K562 (cell line): Measurements from ENCODE around the gene CRLF1. TPM values are rescaled to one million over a fixed set of nuclear protein-coding genes. Genes with fewer than 3 reads are reported as not detected.
A peak's percentile ranks its signal among the peaks of the same experiment; 100 is the strongest.

ENCODE experiments used
- ATAC-seq: fragments of 200-7000 bp; cut with Tn5 transposase; 3 replicates; pipeline ENCODE4 v1.9.1; 2020; ENCODE audit warnings: moderate library complexity
- BruUV-seq: library from RNA; stranded (reverse); fragments of 400-500 nt; replicated peaks from 2 replicates; lab custom pipeline; 2021; lab: Mats Ljungman, UMichigan
- CTCF ChIA-PET: fragments of 300-600 bp; formaldehyde crosslinking; extraction: SDS; loops from one replicate; lab custom pipeline; 2021; ENCODE audit warnings: low intra/inter-chr PET ratio; lab: Yijun Ruan, JAX
- POLR2A ChIA-PET: fragments of 300-600, 350-650 bp; sonication (Branson Sonifier 250); formaldehyde crosslinking; extraction: SDS; loops from one replicate; lab custom pipeline; 2021; ENCODE audit warnings: antibody characterized with exemption, inconsistent platforms; lab: Yijun Ruan, JAX
- DNase-seq, 4 experiments: peaks; one replicate each; pipeline versions ENCODE4 v3.0.0 to v3.0.0-alpha.2; 2011 to 2018; ENCODE audit warnings: low spot score in 3 of 4, mixed read lengths in 3 of 4; ENCODE audit errors: extremely low read depth in 1 of 4
- FAIRE-seq: peaks from 2 replicates; lab custom pipeline; 2011; peaks lifted over from hg19 to GRCh38; lab: Jason Lieb, UNC
- H2AFZ ChIP-seq: 2 replicates; pipeline ENCODE4 v1.6.0; 2011; ENCODE audit warnings: low read depth, low read length, control low read depth, inconsistent platforms
- H3K27ac ChIP-seq: fragments of 200-600 bp; 3 replicates; pipeline ENCODE4 v1.8.0; 2011; ENCODE audit warnings: low read depth, mild to moderate bottlenecking, control low read depth, inconsistent platforms, low read length, moderate library complexity, mixed read lengths; ENCODE audit errors: extremely low read depth
- H3K27me3 ChIP-seq, 2 experiments: fragments of 300-600 bp in 1 of 2; 2 replicates in 1 of 2; 3 replicates in 1 of 2; pipeline versions ENCODE4 v1.6.0 to v1.8.0; 2011; ENCODE audit warnings: inconsistent platforms in 2 of 2, low read length in 2 of 2, mild to moderate bottlenecking in 1 of 2, mixed read lengths in 1 of 2, moderate library complexity in 1 of 2; ENCODE audit not compliant: control insufficient read depth in 2 of 2, insufficient read depth in 2 of 2
- H3K36me3 ChIP-seq: fragments of 300-600 bp; 3 replicates; pipeline ENCODE4 v1.8.0; 2011; ENCODE audit warnings: mild to moderate bottlenecking, low read length, inconsistent platforms; ENCODE audit not compliant: control insufficient read depth, insufficient read depth
- H3K4me1 ChIP-seq, 2 experiments: fragments of 200-600 bp in 1 of 2; replicated peaks in 1 of 2; 2 replicates in 1 of 2; 3 replicates in 1 of 2; pipeline versions ENCODE4 v1.5.1 to v1.8.0; 2011; ENCODE audit warnings: inconsistent platforms in 2 of 2, low read length in 2 of 2, mild to moderate bottlenecking in 1 of 2, mixed read lengths in 1 of 2, moderate library complexity in 1 of 2; ENCODE audit not compliant: control insufficient read depth in 2 of 2, insufficient read depth in 2 of 2
- H3K4me2 ChIP-seq: 2 replicates; pipeline ENCODE4 v1.6.1; 2011; ENCODE audit warnings: low read length, control low read depth, inconsistent platforms, mixed read lengths; ENCODE audit not compliant: insufficient read depth
- H3K4me3 ChIP-seq: fragments of 200-600 bp; sonication (generic), shearing (Covaris generic); 2 replicates; pipeline ENCODE4 v1.5.1; 2016; ENCODE audit warnings: control low read depth, inconsistent platforms
- H3K79me2 ChIP-seq: fragments of 200-600 bp; 3 replicates; pipeline ENCODE4 v1.8.0; 2011; ENCODE audit warnings: low read length, inconsistent platforms; ENCODE audit not compliant: control insufficient read depth, insufficient read depth
- H3K9ac ChIP-seq, 2 experiments: 2 replicates each; pipeline versions ENCODE4 v1.6.0 to v1.6.1; 2011; ENCODE audit warnings: low read depth in 2 of 2, low read length in 2 of 2, control low read depth in 1 of 2, inconsistent platforms in 1 of 2, mild to moderate bottlenecking in 1 of 2, mixed read lengths in 1 of 2; ENCODE audit not compliant: insufficient read depth in 1 of 2
- H3K9me1 ChIP-seq: one replicate; pipeline ENCODE4 v1.6.0; 2011; ENCODE audit warnings: inconsistent platforms, mild to moderate bottlenecking, low read length, moderate library complexity; ENCODE audit not compliant: control insufficient read depth, insufficient read depth
- H3K9me3 ChIP-seq: replicated peaks from 2 replicates; pipeline ENCODE4 v1.5.1; 2011; ENCODE audit warnings: low read depth, low read length, inconsistent platforms; ENCODE audit not compliant: control insufficient read depth, insufficient read depth
- H4K20me1 ChIP-seq: replicated peaks from 2 replicates; pipeline ENCODE4 v1.6.1; 2011; ENCODE audit warnings: low read length, inconsistent platforms, mixed read lengths; ENCODE audit not compliant: control insufficient read depth, insufficient read depth
- ADNP ChIP-seq: fragments of 200-800 bp; sonication (Bioruptor generic); IDR thresholded peaks from 2 replicates; pipeline ENCODE4 v1.6.1; 2016; ENCODE audit warnings: missing genetic modification characterization, missing compliant biosample characterization
- CREB1 ChIP-seq, 2 experiments: sonication (generic) in 1 of 2; formaldehyde crosslinking in 1 of 2; IDR thresholded peaks; 2 replicates each; pipeline versions ENCODE4 v1.6.1 to v1.8.0; 2012 to 2022; ENCODE audit warnings: inconsistent platforms in 1 of 2, mild to moderate bottlenecking in 1 of 2, missing genetic modification reagents in 1 of 2, moderate library complexity in 1 of 2
- E2F6 ChIP-seq, 2 experiments: IDR thresholded peaks; 2 replicates each; pipeline ENCODE4 v1.6.1; 2011; ENCODE audit warnings: borderline replicate concordance in 1 of 2, control low read depth in 1 of 2, low read depth in 1 of 2, low read length in 1 of 2, mild to moderate bottlenecking in 1 of 2, mixed read lengths in 1 of 2, moderate library complexity in 1 of 2; ENCODE audit not compliant: insufficient read depth in 1 of 2, insufficient read length in 1 of 2, poor library complexity in 1 of 2, severe bottlenecking in 1 of 2; ENCODE audit errors: extremely low read depth in 1 of 2
- LEF1 ChIP-seq: fragments of 450-650 bp; IDR thresholded peaks from 2 replicates; pipeline ENCODE4 v1.6.1; 2016; ENCODE audit warnings: mild to moderate bottlenecking
- MAZ ChIP-seq, 2 experiments: fragments of 450-650 bp in 1 of 2; sonication (generic) in 1 of 2; formaldehyde crosslinking; IDR thresholded peaks in 1 of 2; conservative IDR thresholded peaks in 1 of 2; 2 replicates each; pipeline versions ENCODE4 v1.4.0 to v1.5.0; 2020; ENCODE audit warnings: mild to moderate bottlenecking in 1 of 2, missing genetic modification reagents in 1 of 2
- MNT ChIP-seq, 2 experiments: fragments of 450-650 bp; conservative IDR thresholded peaks; 2 replicates each; pipeline ENCODE4 v1.6.1; 2017; ENCODE audit warnings: mild to moderate bottlenecking in 2 of 2, moderate library complexity in 2 of 2
- MTA1 ChIP-seq: fragments of 450-650 bp; IDR thresholded peaks from 2 replicates; pipeline ENCODE4 v1.6.1; 2017; ENCODE audit warnings: borderline replicate concordance
- NONO ChIP-seq, 2 experiments: fragments of 200-400 bp in 1 of 2; fragments of 450-650 bp in 1 of 2; formaldehyde crosslinking in 1 of 2; IDR thresholded peaks; 2 replicates each; pipeline ENCODE4 v1.6.1; 2017; ENCODE audit warnings: low read depth in 2 of 2, mild to moderate bottlenecking in 2 of 2, moderate library complexity in 2 of 2, low read length in 1 of 2
- NR2F6 ChIP-seq: fragments of 450-650 bp; formaldehyde crosslinking; IDR thresholded peaks from 2 replicates; pipeline ENCODE4 v1.4.0; 2020; ENCODE audit warnings: mild to moderate bottlenecking
- PHF20 ChIP-seq: fragments of 450-650 bp; IDR thresholded peaks from 2 replicates; pipeline ENCODE4 v1.6.1; 2018; ENCODE audit not compliant: partially characterized antibody
- PHF8 ChIP-seq: fragments of 200-600 bp; sonication (generic); IDR thresholded peaks from 2 replicates; pipeline ENCODE4 v1.6.1; 2012; ENCODE audit warnings: mixed run types, mild to moderate bottlenecking, inconsistent platforms, low read length, moderate library complexity, borderline replicate concordance
- RB1 ChIP-seq: fragments of 450-650 bp; IDR thresholded peaks from 2 replicates; pipeline ENCODE4 v1.6.1; 2017; ENCODE audit warnings: low read depth, mild to moderate bottlenecking
- RBBP5 ChIP-seq: fragments of 200-600 bp; sonication (generic); IDR thresholded peaks from 2 replicates; pipeline ENCODE4 v1.6.1; 2012; ENCODE audit warnings: borderline replicate concordance, mild to moderate bottlenecking, low read length, control low read depth, inconsistent platforms; ENCODE audit not compliant: insufficient read depth, poor library complexity, severe bottlenecking
- SIN3A ChIP-seq, 2 experiments: fragments of 150-350 bp in 1 of 2; IDR thresholded peaks; 2 replicates each; pipeline ENCODE4 v1.6.1; 2011 to 2016; ENCODE audit warnings: borderline replicate concordance in 2 of 2, low read depth in 2 of 2, low read length in 2 of 2, mild to moderate bottlenecking in 2 of 2, moderate library complexity in 2 of 2; ENCODE audit not compliant: control insufficient read depth in 1 of 2
- SUPT5H ChIP-seq: fragments of 450-650 bp; IDR thresholded peaks from 2 replicates; pipeline ENCODE4 v1.6.1; 2016
- TAF1 ChIP-seq: IDR thresholded peaks from 2 replicates; pipeline ENCODE4 v1.6.1; 2011; ENCODE audit warnings: mild to moderate bottlenecking, low read length, moderate library complexity; ENCODE audit not compliant: insufficient read depth, control insufficient read depth, severe bottlenecking; ENCODE audit errors: extremely low read depth
- ZNF133 ChIP-seq: fragments of 250-450 bp; sonication (Bioruptor Pico); IDR thresholded peaks from 2 replicates; pipeline ENCODE4 v1.4.0; 2020; ENCODE audit warnings: mild to moderate bottlenecking
- ZNF3 ChIP-seq: fragments of 250-450 bp; sonication (Bioruptor Pico); IDR thresholded peaks from 2 replicates; pipeline ENCODE4 v1.5.0; 2021; ENCODE audit warnings: mild to moderate bottlenecking, moderate library complexity
- WGBS: fragments of 100-300 bp; shearing (Covaris generic); methylation state at CpG from one replicate; pipeline ENCODE4 v1.1.6; 2016; ENCODE audit warnings: low coverage, mixed read lengths; ENCODE audit not compliant: insufficient coverage; ENCODE audit errors: missing lambda C conversion rate; 5-methylcytosine and 5-hydroxymethylcytosine counted together
- in situ Hi-C: fragments of 300-500 bp; cut with MboI; formaldehyde crosslinking; loops from 4 replicates; pipeline ENCODE4 v1.15.0; 2018; ENCODE audit warnings: inconsistent platforms, mixed read lengths
- intact Hi-C: fragments of 100-400 bp; cut with micrococcal nuclease; formaldehyde crosslinking; loops from 2 replicates; pipeline ENCODE4 v1.14.2; 2022
- polyA plus RNA-seq, 8 experiments: library from polyadenylated mRNA; depleted of rRNA in 4 of 8; stranded (reverse) in 5 of 8; unstranded in 3 of 8; fragments of >200 nt; fragmentation: Nextera tagmentation in 2 of 8; fragmentation: Illumina TruSeq in 1 of 8; extraction: Ambion mirVana in 2 of 8; extraction: Trizol in 1 of 8; gene quantifications; 2 replicates each; pipeline versions ENCODE4 v1.2.1 to v1.2.3, GENCODE V29; 2011 to 2014; ENCODE audit warnings: inconsistent platforms in 1 of 8, missing spikeins in 1 of 8
- total RNA-seq, 7 experiments: library from RNA; depleted of rRNA in 6 of 7; stranded (reverse); fragments of >200 nt in 6 of 7; fragmentation: Illumina TruSeq in 2 of 7; extraction: Trizol in 2 of 7; gene quantifications; 2 replicates each; pipeline versions ENCODE4 v1.2.1 to v1.2.3, GENCODE V29; 2011 to 2021; ENCODE audit warnings: low replicate concordance in 1 of 7

The CRLF1 gene
- total and polyA plus RNA-seq, 9 of the 15 experiments (the other 6 are each of a cell fraction or from before 2014, with no cell fraction given) = 0.85 to 3.6 (median 1.7) TPM

GRCh38 chr19:18636969-18637629 is 30.5 kb upstream of the CRLF1 start, which contains the start of gene KLHL26:
Gene KLHL26 (plus strand): TSS chr19:18637028. CDS start chr19:18637055, 27 bp downstream.
- no peaks in the 10 kb centered on the region for H3K9me3 ChIP-seq
- BruUV-seq = no TSS peak
- in situ Hi-C loops (no loop called here), intact Hi-C loops (loop anchor here (5.0 kb wide), 2 partner anchors 45 to 195 kb away; partner anchors contain the start of gene UPF1)
- DNase-seq = no peak
- peak within 1 kb of the TSS; percentile 98 for H2AFZ ChIP-seq
- H3K36me3 ChIP-seq = no peaks in the 10 kb centered on the region
- under 1% methylated on average over 38 of the region's 47 CpGs for WGBS
- H3K27me3 ChIP-seq = peaks cover 10 to 16% of the 10 kb centered on the region in 2 experiments; a peak in 4 of 5 replicates
- peaks cover 24% of the 10 kb centered on the region for H3K79me2 ChIP-seq
- peak within 1 kb of the TSS; percentile 87 to 98 for H3K9ac ChIP-seq
- H3K27ac ChIP-seq = peak within 1 kb of the TSS; percentile 82
- H3K4me2 ChIP-seq = peak within 1 kb of the TSS; percentile 91
- CTCF ChIA-PET = no interaction called here
- H3K4me3 ChIP-seq = peak within 1 kb of the TSS; percentile 100
- peaks cover 4 to 25% of the 10 kb centered on the region in 2 experiments; a peak in 4 of 5 replicates for H3K4me1 ChIP-seq
- no peaks in the 10 kb centered on the region for H3K9me1 ChIP-seq
- POLR2A ChIA-PET = interaction anchor here (0.8 to 1.0 kb wide), 2 partner anchors 10 to 12 kb away, joined by 3 to 4 read pairs; no protein-coding TSS in a partner anchor
- no peak for ATAC-seq
- 0 out of 2 replicates have a peak, but pooled peaks cover 3% of the 10 kb centered on the region for H4K20me1 ChIP-seq
- no peak for FAIRE-seq
- peak; percentile 70 for TF ChIP-seq SUPT5H
- TF ChIP-seq SIN3A (IDR thresholded peaks at IDR 0.05; ENCODE audit: borderline replicate concordance in 2 of 2, control insufficient read depth in 1 of 2, low read depth in 2 of 2, low read length in 2 of 2) = no peak
- no peak for TF ChIP-seq LEF1
- peak; percentile 31 to 32; a peak in 2 of 4 replicates for TF ChIP-seq MAZ (CRISPR knock-in tag; conservative IDR thresholded peaks at IDR 0.05 in 1 of 2, IDR thresholded peaks at IDR 0.05 in 1 of 2)
- TF ChIP-seq RBBP5 = peak; percentile 80
- TF ChIP-seq ZNF3 (CRISPR knock-in tag) = no peak
- TF ChIP-seq MNT (conservative IDR thresholded peaks at IDR 0.05) = 0 out of 4 replicates have a peak, but pooled peaks of 1 of the 2 experiments have one; percentile 41
- TF ChIP-seq CREB1 (IDR thresholded peaks at IDR 0.05) = peak; percentile 93
- peak; percentile 90 for TF ChIP-seq CREB1 (CRISPR knock-in tag; IDR thresholded peaks at IDR 0.05)
- no peak for TF ChIP-seq NR2F6
- no peak for TF ChIP-seq ADNP (tag)
- peak; percentile 90; the same call in 1 of the 2 replicates for TF ChIP-seq PHF8
- 0 out of 4 replicates have a peak, but pooled peaks have one; percentile 30 to 37 for TF ChIP-seq NONO (IDR thresholded peaks at IDR 0.05; ENCODE audit: low read depth in 2 of 2, low read length in 1 of 2)
- TF ChIP-seq ZNF133 (CRISPR knock-in tag) = no peak
- peak in 1 of 2 experiments; percentile 32 for TF ChIP-seq E2F6 (IDR thresholded peaks at IDR 0.05; ENCODE audit: borderline replicate concordance in 1 of 2, extremely low read depth in 1 of 2, insufficient read depth in 1 of 2, insufficient read length in 1 of 2, low read depth in 1 of 2, low read length in 1 of 2, poor library complexity in 1 of 2, severe bottlenecking in 1 of 2)
- TF ChIP-seq MTA1 = peak; percentile 91
- TF ChIP-seq PHF20 = peak; percentile 95
- peak; percentile 68; the same call in 1 of the 2 replicates for TF ChIP-seq RB1
- TF ChIP-seq TAF1 = peak; percentile 92
